Right lung (tissue), 5 donors: ENCODE data around the gene KCTD6. TPM values are rescaled to one million over a fixed set of nuclear protein-coding genes. Genes with fewer than 3 reads are reported as not detected.
A peak's percentile ranks its signal among the peaks of the same experiment; 100 is the strongest.
"Not testable (repeated sequence)": the region's sequence is repeated elsewhere in the genome, so short reads cannot be mapped to it uniquely, and the experiment has no call there.

ENCODE experiments used
- DNase-seq, 2 donors: peaks; one replicate each; pipeline ENCODE4 v3.0.0-alpha.2; 2013
- polyA plus RNA-seq, 5 donors: library from polyadenylated mRNA; unstranded; fragments of 120-200 nt; gene quantifications; one replicate each; pipeline versions ENCODE4 v1.2.1 to v1.2.3, GENCODE V29; 2013; ENCODE audit warnings: inconsistent platforms in 1 of 5, low replicate concordance in 1 of 5; ENCODE audit not compliant: insufficient read length in 5 of 5, insufficient read depth in 1 of 5

Gene KCTD6
- polyA plus RNA-seq, 5 donors, result 15.3 to 25.3 (median 19.3) TPM

DNA sequence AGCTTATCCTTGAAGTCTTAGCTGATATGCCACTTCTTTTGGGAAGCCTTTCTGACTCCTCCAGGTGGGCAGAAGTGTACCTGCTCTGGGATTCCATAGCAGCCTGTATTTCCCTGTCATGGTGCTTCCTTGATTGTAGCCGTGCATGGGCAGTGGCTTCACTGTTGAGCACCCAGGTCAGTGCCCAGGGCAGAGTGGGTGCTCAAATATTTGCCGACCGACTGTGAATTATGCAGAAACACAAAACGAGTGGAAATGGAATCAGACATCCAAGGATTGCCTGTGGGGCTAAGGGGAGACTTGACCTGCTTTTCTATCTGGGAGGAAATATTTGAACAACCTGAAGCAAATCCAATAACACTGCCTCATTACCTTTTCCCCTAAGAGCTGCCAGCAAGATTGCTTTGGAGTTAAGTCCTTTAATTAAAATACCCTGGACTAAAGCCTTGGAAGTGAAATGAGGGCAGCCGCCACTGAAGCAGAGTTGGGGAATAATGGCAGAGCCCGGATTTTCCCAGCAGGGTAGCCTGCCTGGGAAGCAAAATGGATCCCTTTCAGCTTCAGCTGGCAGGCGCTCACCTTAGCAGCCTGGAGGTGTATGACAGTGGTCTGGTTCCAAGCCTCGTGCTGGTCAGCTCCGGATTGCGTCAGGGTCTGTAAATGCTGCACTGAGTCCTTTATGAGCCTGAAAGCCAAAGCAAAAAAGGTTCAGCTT, 30.2 kb downstream of the KCTD6 start:
- no peak for DNase-seq

GRCh38 chr3:58522759-58523425, 31.0 kb downstream of the KCTD6 start:
- no peak for DNase-seq

GRCh38 chr3:58524326-58524888, 32.5 kb downstream of the KCTD6 start:
- DNase-seq, result no peak

- no peak for DNase-seq
Observed at GRCh38 chr3:58526515-58526957, 34.6 kb downstream of the KCTD6 start.

GRCh38 chr3:58527440-58527839, 35.5 kb downstream of the KCTD6 start:
- DNase-seq, result not testable (repeated sequence)

DNA sequence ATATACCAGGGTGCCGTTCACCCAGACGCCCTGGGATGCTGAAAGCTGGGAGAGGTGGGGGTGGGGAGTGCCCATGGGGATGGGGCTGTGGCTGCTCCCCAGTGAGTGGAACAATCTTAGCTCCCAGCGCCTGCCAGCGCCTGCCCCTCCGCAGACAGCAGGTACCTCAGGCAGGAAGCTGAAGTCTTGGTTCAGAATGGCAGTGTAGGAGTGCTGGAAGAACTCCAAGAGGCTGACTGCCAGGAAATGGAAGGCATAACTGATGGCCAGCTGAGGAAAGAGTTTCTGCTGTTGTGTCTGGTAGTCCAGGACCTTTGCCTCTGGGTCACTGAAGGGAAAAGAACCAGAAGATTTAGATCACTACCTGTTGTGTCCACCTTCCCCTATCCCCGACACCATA, 36.7 kb downstream of the KCTD6 start:
- DNase-seq, result no peak

DNA sequence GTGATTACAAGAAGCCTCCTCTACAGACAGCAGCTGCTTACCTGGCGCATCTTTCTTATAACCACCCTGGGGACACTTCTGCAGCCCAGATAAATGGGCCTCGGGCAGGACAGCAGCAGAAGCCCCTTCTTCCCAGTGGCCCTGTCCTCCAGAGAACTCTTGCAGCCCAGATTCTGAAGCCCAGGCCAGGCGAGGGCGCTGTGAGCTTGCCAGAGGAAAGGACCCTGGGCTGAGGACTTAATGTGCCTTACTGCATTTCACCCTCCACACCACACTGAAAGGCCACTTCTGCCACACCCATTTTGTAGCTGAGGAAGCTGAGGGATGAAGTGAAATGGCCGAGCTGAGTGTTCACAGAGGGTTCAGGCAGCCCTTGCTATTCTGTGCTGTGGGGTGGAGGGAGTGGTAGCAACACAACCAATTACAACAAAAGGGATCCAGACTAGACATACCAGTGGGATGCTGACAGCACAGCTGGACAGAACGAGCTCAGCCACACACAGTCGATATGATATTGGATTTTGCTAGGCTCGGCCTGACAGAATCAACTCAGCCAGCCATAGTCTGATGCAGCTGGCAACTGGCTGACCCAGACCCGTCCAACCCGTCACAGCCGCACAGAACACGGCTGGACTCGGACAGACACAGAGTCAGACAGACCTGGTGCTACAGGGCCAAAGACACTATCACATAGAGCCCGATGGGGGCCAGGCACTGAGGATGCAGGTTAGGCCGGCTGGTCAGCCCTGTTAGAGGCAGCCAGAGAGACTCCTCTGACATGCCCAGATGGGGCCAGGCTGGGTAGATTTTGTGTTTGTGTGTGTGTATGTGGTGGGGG, 37.8 kb downstream of the KCTD6 start:
- DNase-seq, result no peak

GRCh38 chr3:58530354-58530865, 38.5 kb downstream of the KCTD6 start:
- DNase-seq, result no peak

- DNase-seq, result no peak
Observed at GRCh38 chr3:58531555-58531954, 39.7 kb downstream of the KCTD6 start.

DNA sequence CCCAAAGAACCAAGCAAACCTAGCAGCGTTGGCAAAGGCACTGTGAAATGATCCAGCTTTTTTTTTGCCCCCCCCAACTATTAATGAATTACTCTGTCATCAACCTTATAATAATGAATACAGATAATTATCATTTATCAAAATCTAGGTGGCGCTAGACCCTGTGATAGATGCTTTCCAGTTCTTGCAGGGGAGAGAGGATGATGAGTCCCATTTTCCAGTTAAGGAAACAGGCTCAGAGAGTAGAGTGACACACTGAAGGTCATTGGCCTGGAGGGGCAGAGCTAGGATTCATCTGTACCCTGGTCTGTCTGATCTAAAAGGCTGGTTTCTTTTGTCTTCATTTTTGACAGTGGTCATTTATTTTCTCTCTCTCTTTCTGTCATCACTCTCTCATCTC, 40.1 kb downstream of the KCTD6 start:
- DNase-seq, result no peak

- peak; percentile 41 to 60 for DNase-seq
Observed at GRCh38 chr3:58532794-58533220, 40.9 kb downstream of the KCTD6 start.

- no peak for DNase-seq
Observed at GRCh38 chr3:58534592-58535494, 42.9 kb downstream of the KCTD6 start.

- no peak for DNase-seq
Observed at GRCh38 chr3:58535531-58536500, 43.9 kb downstream of the KCTD6 start.

GRCh38 chr3:58536501-58537411, 44.9 kb downstream of the KCTD6 start, which contains the start of gene ACOX2:
Gene ACOX2 (minus strand): TSS chr3:58537190. CDS start chr3:58535106, 2,084 bp downstream.
- peak; percentile 68 to 75 for DNase-seq

DNA sequence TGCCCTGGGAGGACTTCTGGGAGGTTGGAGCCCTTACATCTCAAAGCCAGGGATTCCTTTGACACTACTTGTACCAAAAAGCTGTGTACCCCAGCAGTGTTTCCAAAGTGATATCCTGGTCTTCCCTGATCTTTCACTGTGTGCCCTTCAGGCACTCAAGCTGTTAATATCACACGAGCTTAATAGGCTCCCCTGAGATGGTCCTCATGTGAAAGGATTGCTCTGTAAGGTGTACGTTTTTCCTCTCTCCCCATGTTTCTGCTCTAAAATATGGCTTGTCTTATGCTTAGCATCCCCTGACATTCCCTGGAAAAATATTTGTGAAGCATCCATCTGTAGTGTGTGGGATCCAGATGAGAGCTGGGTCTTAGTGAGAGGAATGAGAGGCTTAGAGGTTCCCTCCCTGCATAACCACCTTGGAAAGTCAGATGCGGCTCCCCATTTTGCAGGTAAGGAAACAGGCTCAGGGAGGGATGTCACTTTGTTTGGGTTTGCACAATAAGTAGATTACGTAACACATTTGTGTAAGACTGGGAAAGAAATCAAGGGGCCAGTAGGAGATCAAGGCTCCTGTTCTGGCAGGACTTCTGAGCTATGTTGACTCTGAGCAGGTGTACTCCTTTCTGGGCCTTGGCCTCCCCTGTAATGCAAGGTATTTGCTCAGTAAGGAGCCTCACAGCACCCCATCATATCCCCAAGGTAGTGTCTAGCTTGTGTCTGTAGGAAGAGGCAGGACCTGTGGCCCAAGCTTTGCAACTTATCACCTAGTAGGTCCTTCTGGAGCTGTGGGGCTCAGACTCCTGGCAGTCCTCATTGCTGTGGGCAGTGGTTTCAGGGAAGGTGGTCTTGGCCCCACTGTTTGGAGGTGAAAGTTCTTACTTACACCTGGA, 45.8 kb downstream of the KCTD6 start:
- no peak for DNase-seq

DNA sequence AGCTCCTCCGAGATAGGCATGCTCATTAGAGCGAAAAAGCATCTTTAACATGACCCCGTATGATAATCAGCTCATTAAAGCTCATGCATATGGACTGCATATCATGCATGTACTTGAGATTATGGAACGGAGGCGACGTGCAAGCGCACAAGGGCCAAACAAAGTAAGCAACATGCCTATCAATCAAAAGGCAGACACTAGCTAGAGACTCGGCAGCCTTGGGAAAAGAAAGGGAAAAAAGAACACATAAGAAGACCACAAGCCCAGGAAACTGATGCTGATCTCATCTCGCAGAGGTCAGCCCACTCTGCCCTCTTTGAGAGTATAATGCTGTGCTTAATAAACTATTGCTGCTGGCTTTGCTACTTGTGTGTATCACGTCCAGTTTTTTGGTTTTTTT, 47.7 kb downstream of the KCTD6 start:
- DNase-seq, result no peak

GRCh38 chr3:58540176-58540858, 48.4 kb downstream of the KCTD6 start:
- DNase-seq, result no peak
